Measurements from ENCODE around the gene OR7C1. TPM values are rescaled to one million over a fixed set of nuclear protein-coding genes. Genes with fewer than 3 reads are reported as not detected.

OR7C1 gene
- total and polyA plus RNA-seq, 3 donors from 2014 or later, result 2.5 to 6.1 (median 4.2) TPM

GRCh38 chr19:14772995-14773394 is 62.0 kb downstream of the OR7C1 start:
- Histone ChIP-seq H3K9me3 (no peaks in the 10 kb centered on the region), H3K27ac (no peak overlapping the region), H3K27me3 (no peaks in the 10 kb centered on the region), H3K4me3 (no peak overlapping the region), H3K4me1 (peaks cover 2% of the 10 kb centered on the region), H3K36me3 (ENCODE audit: low read depth, missing control alignments) (no peaks in the 10 kb centered on the region)
- 83 to 94% methylated on average over 7 of the region's 7 CpGs for WGBS, 2 donors
- TF ChIP-seq POLR2A (IDR thresholded peaks at IDR 0.05) (no peak), CTCF (IDR thresholded peaks at IDR 0.05) (no peak)
- intact Hi-C loops (cut with DNase I; ENCODE audit: low total_unique reads), result no loop called here
- DNase-seq, result no peak

- Histone ChIP-seq H3K4me3 (no peak overlapping the region), H3K4me1 (peaks cover 2% of the 10 kb centered on the region)
- no peak for DNase-seq
Measured at GRCh38 chr19:14772467-14772866, 62.5 kb downstream of the OR7C1 start.

GRCh38 chr19:14770944-14771839 is 63.8 kb downstream of the OR7C1 start:
- no peak for TF ChIP-seq POLR2A (IDR thresholded peaks at IDR 0.05)
- TF ChIP-seq CTCF (IDR thresholded peaks at IDR 0.05), result no peak
- no peaks in the 10 kb centered on the region for H3K36me3 ChIP-seq (ENCODE audit: low read depth, missing control alignments)
- no peak overlapping the region for H3K4me3 ChIP-seq
- H3K27ac ChIP-seq, result no peak overlapping the region
- no peak for DNase-seq
- no peaks in the 10 kb centered on the region for H3K9me3 ChIP-seq
- H3K27me3 ChIP-seq, result no peaks in the 10 kb centered on the region
- H3K4me1 ChIP-seq, result no peaks in the 10 kb centered on the region
- intact Hi-C loops (cut with DNase I; ENCODE audit: low total_unique reads), result no loop called here
- WGBS, 2 donors, result 82 to 84% methylated on average over 11 of the region's 11 CpGs

More at GRCh38 chr19:14772467-14772866, 62.5 kb downstream of the OR7C1 start:
- 85 to 91% methylated on average over 8 of the region's 8 CpGs for WGBS, 2 donors
- no peaks in the 10 kb centered on the region for H3K36me3 ChIP-seq (ENCODE audit: low read depth, missing control alignments)
- intact Hi-C loops (cut with DNase I; ENCODE audit: low total_unique reads), result no loop called here
- TF ChIP-seq POLR2A (IDR thresholded peaks at IDR 0.05), result no peak
- no peak for TF ChIP-seq CTCF (IDR thresholded peaks at IDR 0.05)
- H3K27ac ChIP-seq, result no peak overlapping the region
- no peaks in the 10 kb centered on the region for H3K27me3 ChIP-seq
- H3K9me3 ChIP-seq, result no peaks in the 10 kb centered on the region

- H3K4me3 ChIP-seq, result no peak overlapping the region
- no peaks in the 10 kb centered on the region for H3K36me3 ChIP-seq (ENCODE audit: low read depth, missing control alignments)
- H3K4me1 ChIP-seq, result no peaks in the 10 kb centered on the region
- no peak for DNase-seq
- no peak overlapping the region for H3K27ac ChIP-seq
- H3K27me3 ChIP-seq, result no peaks in the 10 kb centered on the region
- TF ChIP-seq POLR2A (IDR thresholded peaks at IDR 0.05) (no peak), CTCF (IDR thresholded peaks at IDR 0.05) (no peak)
- H3K9me3 ChIP-seq, result no peaks in the 10 kb centered on the region
- intact Hi-C loops (cut with DNase I; ENCODE audit: low total_unique reads), result no loop called here
- 70 to 83% methylated on average over 5 of the region's 5 CpGs for WGBS, 2 donors
Measured at GRCh38 chr19:14770136-14770535, 64.8 kb downstream of the OR7C1 start.

- H3K4me1 ChIP-seq, result no peaks in the 10 kb centered on the region
- intact Hi-C loops (cut with DNase I; ENCODE audit: low total_unique reads), result no loop called here
- 85 to 88% methylated on average over 5 of the region's 5 CpGs for WGBS, 2 donors
- no peaks in the 10 kb centered on the region for H3K27me3 ChIP-seq
- H3K9me3 ChIP-seq, result no peaks in the 10 kb centered on the region
- TF ChIP-seq POLR2A (IDR thresholded peaks at IDR 0.05) (no peak), CTCF (IDR thresholded peaks at IDR 0.05) (no peak)
- H3K27ac ChIP-seq, result no peak overlapping the region
- no peak overlapping the region for H3K4me3 ChIP-seq
- no peaks in the 10 kb centered on the region for H3K36me3 ChIP-seq (ENCODE audit: low read depth, missing control alignments)
- no peak for DNase-seq
Measured at GRCh38 chr19:14769201-14769600, 65.8 kb downstream of the OR7C1 start.

Data from testis (tissue), 3 donors.